IMR-90 (cell line): ENCODE measurements around the gene LDHA. TPM values are rescaled to one million over a fixed set of nuclear protein-coding genes. Genes with fewer than 3 reads are reported as not detected.

Experiments
- ATAC-seq: fragments of 200-7000 bp; cut with Tn5 transposase; 2 replicates; pipeline ENCODE4 v1.9.1; 2020; ENCODE audit warnings: low read depth, mild to moderate bottlenecking, moderate library complexity
- BruUV-seq: library from RNA; stranded (reverse); fragments of 400-500 nt; replicated peaks from 2 replicates; lab custom pipeline; 2021; lab: Mats Ljungman, UMichigan
- CTCF ChIA-PET: fragments of 300-600 bp; formaldehyde crosslinking; extraction: SDS; loops from one replicate; lab custom pipeline; 2021; ENCODE audit warnings: antibody characterized with exemption; lab: Yijun Ruan, JAX
- POLR2A ChIA-PET: fragments of 300-600 bp; sonication (Branson Sonifier 250); formaldehyde crosslinking; loops from one replicate; lab custom pipeline; 2022; ENCODE audit warnings: antibody characterized with exemption; ENCODE audit not compliant: unreplicated experiment; lab: Charles Lee
- DNase-seq: peaks from one replicate; pipeline ENCODE4 v3.0.0; 2013
- H2AFZ ChIP-seq: replicated peaks from 2 replicates; pipeline ENCODE3; 2013; ENCODE audit warnings: low read length, mild to moderate bottlenecking; ENCODE audit not compliant: poor library complexity
- H2AK5ac ChIP-seq: 2 replicates; pipeline ENCODE4 v1.6.1; 2013; ENCODE audit warnings: low read depth, low read length, inconsistent platforms
- H2AK9ac ChIP-seq: replicated peaks from 2 replicates; pipeline ENCODE3; 2013; ENCODE audit warnings: mild to moderate bottlenecking, low read depth, low read length, moderate library complexity; ENCODE audit not compliant: poor library complexity
- H2BK120ac ChIP-seq: 2 replicates; pipeline ENCODE4 v1.6.1; 2013; ENCODE audit warnings: low read depth, low read length, inconsistent platforms
- H2BK15ac ChIP-seq: 3 replicates; pipeline ENCODE4 v1.6.1; 2013; ENCODE audit warnings: low read depth, low read length, inconsistent platforms
- H2BK20ac ChIP-seq: 2 replicates; pipeline ENCODE4 v1.6.1; 2013; ENCODE audit warnings: low read depth, mild to moderate bottlenecking, inconsistent platforms, low read length, moderate library complexity
- H2BK5ac ChIP-seq: 2 replicates; pipeline ENCODE4 v1.6.1; 2013; ENCODE audit warnings: mild to moderate bottlenecking, low read depth, low read length, inconsistent platforms; ENCODE audit not compliant: poor library complexity, severe bottlenecking
- H3K14ac ChIP-seq: replicated peaks from 2 replicates; pipeline ENCODE4 v1.6.1; 2013; ENCODE audit warnings: low read depth, low read length, inconsistent platforms
- H3K18ac ChIP-seq: 2 replicates; pipeline ENCODE4 v1.6.1; 2013; ENCODE audit warnings: low read depth, low read length, control low read depth
- H3K23ac ChIP-seq: 2 replicates; pipeline ENCODE4 v1.6.1; 2013; ENCODE audit warnings: low read depth, low read length, inconsistent platforms
- H3K27ac ChIP-seq: 2 replicates; pipeline ENCODE4 v1.5.1; 2013; ENCODE audit warnings: mild to moderate bottlenecking, control low read depth, low read length; ENCODE audit not compliant: insufficient read depth
- H3K27me3 ChIP-seq: 2 replicates; pipeline ENCODE4 v1.6.1; 2013; ENCODE audit warnings: low read length; ENCODE audit not compliant: control insufficient read depth, insufficient read depth
- H3K36me3 ChIP-seq: 2 replicates; pipeline ENCODE4 v1.6.1; 2013; ENCODE audit warnings: low read length, mixed read lengths; ENCODE audit not compliant: control insufficient read depth, insufficient read depth
- H3K4ac ChIP-seq: 2 replicates; pipeline ENCODE4 v1.6.1; 2013; ENCODE audit warnings: low read depth, low read length, inconsistent platforms
- H3K4me1 ChIP-seq: 2 replicates; pipeline ENCODE4 v1.6.1; 2013; ENCODE audit warnings: low read length, mixed read lengths; ENCODE audit not compliant: control insufficient read depth, insufficient read depth
- H3K4me2 ChIP-seq: 2 replicates; pipeline ENCODE4 v1.6.1; 2013; ENCODE audit warnings: low read depth, mild to moderate bottlenecking, control low read depth, low read length, moderate library complexity
- H3K4me3 ChIP-seq: 2 replicates; pipeline ENCODE4 v1.5.1; 2013; ENCODE audit warnings: low read depth, mild to moderate bottlenecking, control low read depth, low read length, moderate library complexity; ENCODE audit not compliant: insufficient read depth
- H3K56ac ChIP-seq: 2 replicates; pipeline ENCODE4 v1.6.1; 2013; ENCODE audit warnings: low read length, inconsistent platforms; ENCODE audit not compliant: insufficient read depth; ENCODE audit errors: extremely low read depth
- H3K79me1 ChIP-seq, 2 experiments: 2 replicates each; pipeline ENCODE4 v1.6.1; 2013; ENCODE audit warnings: low read length in 2 of 2, inconsistent platforms in 1 of 2, low read depth in 1 of 2
- H3K9ac ChIP-seq: 2 replicates; pipeline ENCODE4 v1.6.1; 2013; ENCODE audit warnings: low read depth, low read length, control low read depth
- H3K9me1 ChIP-seq: 2 replicates; pipeline ENCODE4 v1.6.1; 2013; ENCODE audit warnings: low read length, inconsistent platforms; ENCODE audit not compliant: insufficient read depth
- H3K9me3 ChIP-seq: 2 replicates; pipeline ENCODE4 v1.6.1; 2013; ENCODE audit warnings: low read length; ENCODE audit not compliant: control insufficient read depth, insufficient read depth
- H4K20me1 ChIP-seq: 2 replicates; pipeline ENCODE4 v1.6.1; 2013; ENCODE audit warnings: low read length, inconsistent platforms; ENCODE audit not compliant: insufficient read depth
- H4K5ac ChIP-seq: 2 replicates; pipeline ENCODE4 v1.6.1; 2013; ENCODE audit warnings: mild to moderate bottlenecking, low read depth, low read length, control low read depth
- H4K8ac ChIP-seq, 2 experiments: 2 replicates each; pipeline ENCODE4 v1.6.1; 2013; ENCODE audit warnings: low read depth in 2 of 2, low read length in 2 of 2, control low read depth in 1 of 2, inconsistent platforms in 1 of 2
- H4K91ac ChIP-seq: 2 replicates; pipeline ENCODE4 v1.6.1; 2013; ENCODE audit warnings: low read depth, low read length, inconsistent platforms; ENCODE audit not compliant: insufficient read depth
- BHLHE40 ChIP-seq: fragments of 150-350 bp; IDR thresholded peaks from 2 replicates; pipeline ENCODE4 v1.6.1; 2016; ENCODE audit warnings: mild to moderate bottlenecking, low read depth, low read length
- CEBPB ChIP-seq: IDR thresholded peaks from 2 replicates; pipeline ENCODE4 v1.6.1; 2012; ENCODE audit warnings: low read depth, low read length, improper control_type of control experiment
- WGBS, 2 experiments: methylation state at CpG; one replicate each; pipeline versions ENCODE4 v1.1.5 to v1.1.7; 2013; ENCODE audit warnings: missing lambda C conversion rate in 2 of 2; ENCODE audit not compliant: insufficient read length in 1 of 2; ENCODE audit errors: extremely low coverage in 2 of 2; 5-methylcytosine and 5-hydroxymethylcytosine counted together
- dilution Hi-C: fragments of 300-500 bp; cut with HindIII; formaldehyde crosslinking; loops from one replicate; pipeline ENCODE4 v1.14.3; 2018; ENCODE audit warnings: low sequenced_read_pairs; ENCODE audit not compliant: unreplicated experiment
- in situ Hi-C: fragments of 300-500 bp; cut with MboI; formaldehyde crosslinking; loops from 3 replicates; pipeline ENCODE4 v1.14.3; 2019; ENCODE audit warnings: low sequenced_read_pairs, inconsistent platforms, mixed read lengths
- intact Hi-C: fragments of 100-400 bp; cut with micrococcal nuclease; formaldehyde crosslinking; loops from 2 replicates; pipeline ENCODE4 v1.10.0; 2022
- polyA plus RNA-seq, 3 experiments: library from polyadenylated mRNA; depleted of rRNA; stranded (reverse); fragments of >200 nt; gene quantifications; 2 replicates each; pipeline ENCODE4 v1.2.3, GENCODE V29; 2012; ENCODE audit warnings: low replicate concordance in 1 of 3
- total RNA-seq: library from RNA; depleted of rRNA; stranded (reverse); fragments of >200 nt; gene quantifications from 2 replicates; pipeline ENCODE4 v1.2.3, GENCODE V29; 2012

Gene LDHA
- total and polyA plus RNA-seq, 2 of the 4 experiments (the other 2 are of a cell fraction), result 1,735 to 1,813 TPM

DNA sequence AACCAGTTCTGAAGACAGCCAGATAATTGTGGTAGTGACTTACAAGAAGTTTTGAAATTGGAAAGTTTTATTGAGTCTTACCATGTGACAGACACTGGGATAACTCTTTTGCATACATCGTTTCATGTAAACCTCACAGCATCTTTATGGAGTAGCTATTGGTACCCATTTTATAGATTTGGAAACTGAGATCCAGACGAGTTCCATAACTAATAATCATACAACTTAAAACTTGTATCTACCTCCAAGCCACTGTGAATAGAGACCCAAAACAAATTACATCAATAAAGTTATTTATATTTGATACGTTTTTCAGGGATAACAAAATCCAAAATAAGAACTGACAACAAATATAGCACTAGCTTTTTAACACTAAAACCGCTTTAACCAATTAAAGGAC, 35.7 kb upstream of the LDHA start:
- H2AK9ac ChIP-seq, result no peak overlapping the region
- no peak overlapping the region for H2BK15ac ChIP-seq
- BruUV-seq, result no TSS peak
- no peak overlapping the region for H2AFZ ChIP-seq
- dilution Hi-C loops (no loop called here), in situ Hi-C loops (no loop called here), intact Hi-C loops (no loop called here)
- POLR2A ChIA-PET, result no interaction called here
- no peak overlapping the region for H2BK5ac ChIP-seq
- no peak for DNase-seq
- H3K9me1 ChIP-seq, result no peaks in the 10 kb centered on the region
- H3K27me3 ChIP-seq, result no peaks in the 10 kb centered on the region
- H4K20me1 ChIP-seq, result no peaks in the 10 kb centered on the region
- no peak overlapping the region for H2BK20ac ChIP-seq
- H3K9ac ChIP-seq, result no peak overlapping the region
- no peak overlapping the region for H3K27ac ChIP-seq
- H3K56ac ChIP-seq, result no peak overlapping the region
- no peak overlapping the region for H3K4ac ChIP-seq
- no peak overlapping the region for H3K14ac ChIP-seq
- H2AK5ac ChIP-seq, result no peak overlapping the region
- H3K4me1 ChIP-seq, result no peaks in the 10 kb centered on the region
- no peak overlapping the region for H3K23ac ChIP-seq
- no peaks in the 10 kb centered on the region; a peak in 1 of 4 replicates for H3K79me1 ChIP-seq
- peaks cover 38% of the 10 kb centered on the region for H3K36me3 ChIP-seq
- no peak overlapping the region for H4K5ac ChIP-seq
- no peak overlapping the region for H3K4me3 ChIP-seq
- no peak overlapping the region for H4K8ac ChIP-seq
- no peak for TF ChIP-seq CEBPB
- TF ChIP-seq BHLHE40, result no peak
- no peak overlapping the region for H4K91ac ChIP-seq
- no peak overlapping the region for H2BK120ac ChIP-seq
- no CpG with 5 or more reads among the region's 4 CpGs for WGBS, 2 experiments
- no peak overlapping the region for H3K18ac ChIP-seq
- CTCF ChIA-PET, result no interaction called here
- no peak for ATAC-seq
- H3K9me3 ChIP-seq, result no peaks in the 10 kb centered on the region
- no peak overlapping the region for H3K4me2 ChIP-seq
